ENCODE data around the gene DPP4.

DPP4 gene

GRCh38 chr2:161991991-161992390, 82.0 kb downstream of the DPP4 start:
- Histone ChIP-seq H3K4me1 (ENCODE audit: control insufficient read depth, insufficient read depth, low read length) (no peaks in the 10 kb centered on the region), H3K9me3 (ENCODE audit: control insufficient read depth, insufficient read depth, low read depth, low read length) (no peaks in the 10 kb centered on the region), H3K36me3 (ENCODE audit: control insufficient read depth in 2 of 2, insufficient read depth in 1 of 2, low read length in 2 of 2) (no peaks in the 10 kb centered on the region), H3K27ac (ENCODE audit: extremely low read depth, low read depth, low read length) (no peak overlapping the region), H3K4me3 (ENCODE audit: low read depth, low read length) (no peak overlapping the region)
- TF ChIP-seq ZNF274 (IDR thresholded peaks at IDR 0.05; ENCODE audit: low read length) (no peak), ZNF274 (tag by site-specific recombination; IDR thresholded peaks at IDR 0.05; ENCODE audit: borderline replicate concordance) (no peak), ZNF248 (tag by site-specific recombination; IDR thresholded peaks at IDR 0.05) (no peak), ZNF354C (tag by site-specific recombination; IDR thresholded peaks at IDR 0.05; ENCODE audit: borderline replicate concordance, low read depth) (no peak), HOXC10 (CRISPR knock-in tag; IDR thresholded peaks at IDR 0.05) (no peak), ZNF670 (tag by site-specific recombination; IDR thresholded peaks at IDR 0.05; ENCODE audit: low read depth) (no peak), ZNF792 (tag by site-specific recombination; IDR thresholded peaks at IDR 0.05) (no peak)
- CTCF ChIA-PET = interaction anchor here (0.7 kb wide), 2 partner anchors 12 to 1067 kb away, joined by 3 read pairs; no protein-coding TSS in a partner anchor
- POLR2A ChIA-PET = no interaction called here

GRCh38 chr2:161990741-161991140, 83.3 kb downstream of the DPP4 start:
- POLR2A ChIA-PET = no interaction called here
- Histone ChIP-seq H3K4me1 (ENCODE audit: control insufficient read depth, insufficient read depth, low read length) (no peaks in the 10 kb centered on the region), H3K36me3 (ENCODE audit: control insufficient read depth in 2 of 2, insufficient read depth in 1 of 2, low read length in 2 of 2) (no peaks in the 10 kb centered on the region), H3K9me3 (ENCODE audit: control insufficient read depth, insufficient read depth, low read depth, low read length) (no peaks in the 10 kb centered on the region), H3K4me3 (ENCODE audit: low read depth, low read length) (no peak overlapping the region), H3K27ac (ENCODE audit: extremely low read depth, low read depth, low read length) (no peak overlapping the region)
- CTCF ChIA-PET = interaction anchor here (0.9 kb wide), 1 partner anchor 740 kb away, joined by 3 read pairs; no protein-coding TSS in a partner anchor
- TF ChIP-seq ZNF18 (tag by site-specific recombination; IDR thresholded peaks at IDR 0.05) = no peak
- no peak for TF ChIP-seq ZNF404 (tag by site-specific recombination; IDR thresholded peaks at IDR 0.05)
- TF ChIP-seq ZNF391 (tag by site-specific recombination; IDR thresholded peaks at IDR 0.05; ENCODE audit: borderline replicate concordance, low read depth) = no peak
- TF ChIP-seq ZIC2 (tag by site-specific recombination; IDR thresholded peaks at IDR 0.05) = no peak
- TF ChIP-seq ZNF280C (tag by site-specific recombination; IDR thresholded peaks at IDR 0.05) = no peak
- no peak for TF ChIP-seq ZNF324 (tag by site-specific recombination; IDR thresholded peaks at IDR 0.05)
- no peak for TF ChIP-seq PRDM6 (tag by site-specific recombination; IDR thresholded peaks at IDR 0.05)
- no peak for TF ChIP-seq TRIM28 (IDR thresholded peaks at IDR 0.05; ENCODE audit: borderline replicate concordance, low read length)
- TF ChIP-seq ZNF521 (tag by site-specific recombination; IDR thresholded peaks at IDR 0.05) = no peak
- no peak for TF ChIP-seq OSR2 (tag by site-specific recombination; IDR thresholded peaks at IDR 0.05)
- TF ChIP-seq ZBTB44 (tag by site-specific recombination; IDR thresholded peaks at IDR 0.05) = no peak
- TF ChIP-seq ZEB2 (tag by site-specific recombination; IDR thresholded peaks at IDR 0.05) = no peak
- no peak for TF ChIP-seq KLF8 (tag by site-specific recombination; IDR thresholded peaks at IDR 0.05)
- TF ChIP-seq ZNF362 (tag by site-specific recombination; IDR thresholded peaks at IDR 0.05) = no peak
- no peak for TF ChIP-seq ZNF23 (tag by site-specific recombination; IDR thresholded peaks at IDR 0.05; ENCODE audit: borderline replicate concordance)
- no peak for TF ChIP-seq ZNF830 (tag by site-specific recombination; IDR thresholded peaks at IDR 0.05; ENCODE audit: low read depth)
- no peak for TF ChIP-seq KLF1 (tag by site-specific recombination; IDR thresholded peaks at IDR 0.05)

Data from HEK293 (cell line).